H9 (cell line): Measurements from ENCODE around the gene CTIF. TPM values are rescaled to one million over a fixed set of nuclear protein-coding genes. Genes with fewer than 3 reads are reported as not detected.

Experiments
- DNase-seq: peaks from one replicate; pipeline ENCODE4 v3.0.0-alpha.2; 2017
- H2AFZ ChIP-seq: one replicate; pipeline ENCODE4 v1.6.1; 2013; ENCODE audit warnings: mild to moderate bottlenecking, low read length, control low read depth, moderate library complexity
- H2AK5ac ChIP-seq: 2 replicates; pipeline ENCODE4 v1.6.1; 2013; ENCODE audit warnings: low read length, control low read depth, mixed read lengths; ENCODE audit not compliant: insufficient read length
- H2BK120ac ChIP-seq: one replicate; pipeline ENCODE4 v1.6.1; 2013; ENCODE audit warnings: low read depth, mild to moderate bottlenecking, low read length, control low read depth, inconsistent platforms; ENCODE audit not compliant: poor library complexity, severe bottlenecking
- H2BK12ac ChIP-seq: 2 replicates; pipeline ENCODE4 v1.6.1; 2013; ENCODE audit warnings: low read length, control low read depth, mixed read lengths, low read depth; ENCODE audit not compliant: insufficient read length
- H2BK15ac ChIP-seq: 2 replicates; pipeline ENCODE4 v1.6.1; 2013; ENCODE audit warnings: low read depth, low read length, control low read depth
- H2BK20ac ChIP-seq: one replicate; pipeline ENCODE4 v1.6.1; 2013; ENCODE audit warnings: low read depth, mild to moderate bottlenecking, low read length, control low read depth, inconsistent platforms; ENCODE audit not compliant: poor library complexity, severe bottlenecking
- H2BK5ac ChIP-seq: 2 replicates; pipeline ENCODE4 v1.6.1; 2013; ENCODE audit warnings: low read length, control low read depth, mixed read lengths; ENCODE audit not compliant: insufficient read length
- H3K14ac ChIP-seq: 2 replicates; pipeline ENCODE4 v1.6.1; 2013; ENCODE audit warnings: low read length, control low read depth; ENCODE audit not compliant: insufficient read depth
- H3K18ac ChIP-seq: 2 replicates; pipeline ENCODE4 v1.6.1; 2013; ENCODE audit warnings: low read depth, mild to moderate bottlenecking, mixed read lengths, low read length, control low read depth; ENCODE audit not compliant: insufficient read length
- H3K23ac ChIP-seq: 2 replicates; pipeline ENCODE4 v1.6.1; 2013; ENCODE audit warnings: low read length, control low read depth, mixed read lengths, low read depth; ENCODE audit not compliant: insufficient read length
- H3K23me2 ChIP-seq: 2 replicates; pipeline ENCODE4 v1.6.1; 2013; ENCODE audit warnings: low read depth, mild to moderate bottlenecking, mixed read lengths, low read length, control low read depth; ENCODE audit not compliant: insufficient read length, poor library complexity, severe bottlenecking
- H3K27ac ChIP-seq: 2 replicates; pipeline ENCODE4 v1.5.1; 2013; ENCODE audit warnings: low read length, control low read depth, mixed read lengths, low read depth; ENCODE audit not compliant: insufficient read length
- H3K27me3 ChIP-seq: 2 replicates; pipeline ENCODE4 v1.6.1; 2013; ENCODE audit warnings: low read length, control low read depth, inconsistent platforms; ENCODE audit not compliant: insufficient read depth
- H3K4ac ChIP-seq: 2 replicates; pipeline ENCODE4 v1.6.1; 2013; ENCODE audit warnings: low read depth, mild to moderate bottlenecking, control low read depth, inconsistent platforms, low read length, moderate library complexity
- H3K4me1 ChIP-seq: 2 replicates; pipeline ENCODE4 v1.6.1; 2013; ENCODE audit warnings: low read length, control low read depth, inconsistent platforms; ENCODE audit not compliant: insufficient read depth
- H3K4me2 ChIP-seq: 2 replicates; pipeline ENCODE4 v1.6.1; 2013; ENCODE audit warnings: low read length, control low read depth, mixed read lengths; ENCODE audit not compliant: insufficient read length, insufficient read depth
- H3K56ac ChIP-seq: 2 replicates; pipeline ENCODE4 v1.6.1; 2013; ENCODE audit warnings: low read depth, mild to moderate bottlenecking, mixed read lengths, low read length, control low read depth; ENCODE audit not compliant: insufficient read length
- H3K79me1 ChIP-seq: 2 replicates; pipeline ENCODE4 v1.6.1; 2013; ENCODE audit warnings: low read depth, mild to moderate bottlenecking, moderate library complexity, low read length, control low read depth, inconsistent platforms; ENCODE audit not compliant: insufficient read depth, poor library complexity, severe bottlenecking
- H3K79me2 ChIP-seq: 2 replicates; pipeline ENCODE4 v1.6.1; 2013; ENCODE audit warnings: low read length, control low read depth, inconsistent platforms; ENCODE audit not compliant: insufficient read depth
- H3K9ac ChIP-seq: 2 replicates; pipeline ENCODE4 v1.6.1; 2013; ENCODE audit warnings: low read length, control low read depth, mixed read lengths; ENCODE audit not compliant: insufficient read length; ENCODE audit errors: extremely low read depth
- H3K9me3 ChIP-seq: one replicate; pipeline ENCODE4 v1.6.1; 2013; ENCODE audit warnings: low read depth, low read length, inconsistent platforms; ENCODE audit not compliant: control insufficient read depth
- H3T11ph ChIP-seq: one replicate; pipeline ENCODE4 v1.6.1; 2013; ENCODE audit warnings: mild to moderate bottlenecking, low read length, control low read depth, inconsistent platforms
- H4K20me1 ChIP-seq: one replicate; pipeline ENCODE4 v1.6.1; 2013; ENCODE audit not compliant: control insufficient read depth, insufficient read length, insufficient read depth
- H4K5ac ChIP-seq: 2 replicates; pipeline ENCODE4 v1.6.1; 2013; ENCODE audit warnings: low read depth, mild to moderate bottlenecking, mixed read lengths, low read length, control low read depth; ENCODE audit not compliant: insufficient read length
- H4K8ac ChIP-seq: replicated peaks from 2 replicates; pipeline ENCODE4 v1.6.1; 2013; ENCODE audit warnings: low read length, control low read depth, mixed read lengths, low read depth; ENCODE audit not compliant: insufficient read length
- H4K91ac ChIP-seq: 2 replicates; pipeline ENCODE4 v1.6.1; 2013; ENCODE audit warnings: low read depth, mild to moderate bottlenecking, moderate library complexity, mixed read lengths, low read length, control low read depth; ENCODE audit not compliant: insufficient read length
- H3K27ac Mint-ChIP-seq, 3 experiments: 2 replicates in 2 of 3; 3 replicates in 1 of 3; pipeline ENCODE4 v1.8.0; 2020 to 2021; ENCODE audit warnings: mixed read lengths in 3 of 3, mild to moderate bottlenecking in 1 of 3, moderate library complexity in 1 of 3
- H3K27me3 Mint-ChIP-seq: 2 replicates; pipeline ENCODE4 v1.8.0; 2021; ENCODE audit warnings: low read depth, mild to moderate bottlenecking, moderate library complexity, mixed read lengths
- H3K36me3 Mint-ChIP-seq, 3 experiments: 2 replicates in 2 of 3; 3 replicates in 1 of 3; pipeline ENCODE4 v1.8.0; 2020 to 2021; ENCODE audit warnings: low read depth in 3 of 3, mixed read lengths in 3 of 3; ENCODE audit not compliant: insufficient read depth in 1 of 3
- H3K4me1 Mint-ChIP-seq, 2 experiments: 2 replicates each; pipeline ENCODE4 v1.8.0; 2020; ENCODE audit warnings: mixed read lengths in 2 of 2
- H3K4me3 Mint-ChIP-seq, 2 experiments: 2 replicates in 1 of 2; 3 replicates in 1 of 2; pipeline ENCODE4 v1.8.0; 2020 to 2021; ENCODE audit warnings: mild to moderate bottlenecking in 2 of 2, mixed read lengths in 2 of 2, moderate library complexity in 1 of 2
- H3K9me3 Mint-ChIP-seq, 2 experiments: 2 replicates in 1 of 2; 3 replicates in 1 of 2; pipeline ENCODE4 v1.8.0; 2020; ENCODE audit warnings: mild to moderate bottlenecking in 2 of 2, mixed read lengths in 2 of 2, moderate library complexity in 1 of 2
- CTCF ChIP-seq: fragments of 200-600 bp; sonication (generic); conservative IDR thresholded peaks from 3 replicates; pipeline ENCODE4 v1.8.0; 2021; ENCODE audit warnings: antibody characterized with exemption, mild to moderate bottlenecking
- WGBS: extraction: QIAGEN DNeasy Blood & Tissue Kit; methylation state at CpG from one replicate; pipeline ENCODE4 v1.1.7; 2013; ENCODE audit warnings: missing lambda C conversion rate, low lambda C conversion rate, mixed read lengths; ENCODE audit not compliant: insufficient read length; ENCODE audit errors: extremely low coverage; 5-methylcytosine and 5-hydroxymethylcytosine counted together
- total RNA-seq: library from RNA; stranded (reverse); gene quantifications from 2 replicates; pipeline ENCODE4 v1.2.1, GENCODE V29; 2021

The CTIF gene
- total RNA-seq, 1 experiment from 2014 or later, result 15.8 TPM

- H3K4me1 ChIP-seq, result no peaks in the 10 kb centered on the region
- H3K18ac ChIP-seq, result no peak overlapping the region
- no peak overlapping the region for H4K5ac ChIP-seq
- H2BK20ac ChIP-seq, result no peak overlapping the region
- peak; percentile 15 for DNase-seq
- H3K27ac ChIP-seq, result no peak overlapping the region
- H3K4me2 ChIP-seq, result no peak overlapping the region
- no peaks in the 10 kb centered on the region for H3K23me2 ChIP-seq
- no peaks in the 10 kb centered on the region for H4K20me1 ChIP-seq
- H3K9me3 ChIP-seq, result no peaks in the 10 kb centered on the region
- peak overlapping the region in 1 of 3 experiments; percentile 80; a peak in 1 of 7 replicates for H3K27ac Mint-ChIP-seq
- H3K79me1 ChIP-seq, result no peaks in the 10 kb centered on the region
- H2BK15ac ChIP-seq, result no peak overlapping the region
- H3K14ac ChIP-seq, result no peak overlapping the region
- no peaks in the 10 kb centered on the region for H3K9me3 Mint-ChIP-seq
- H4K8ac ChIP-seq, result no peak overlapping the region
- H3K4ac ChIP-seq, result no peak overlapping the region
- no peak overlapping the region for H3K23ac ChIP-seq
- H3T11ph ChIP-seq, result no peak overlapping the region
- H3K36me3 Mint-ChIP-seq, result peaks cover 0 to 4% (median 2%) of the 10 kb centered on the region in 3 experiments; a peak in 3 of 7 replicates
- no CpG with 5 or more reads among the region's 11 CpGs for WGBS
- no peak overlapping the region for H2AFZ ChIP-seq
- no peaks in the 10 kb centered on the region for H3K79me2 ChIP-seq
- no peaks in the 10 kb centered on the region for H3K27me3 ChIP-seq
- H3K56ac ChIP-seq, result no peak overlapping the region
- no peak overlapping the region for H2BK12ac ChIP-seq
- H3K4me3 Mint-ChIP-seq, result no peak overlapping the region
- H4K91ac ChIP-seq, result no peak overlapping the region
- no peak overlapping the region for H2BK120ac ChIP-seq
- H3K27me3 Mint-ChIP-seq, result no peaks in the 10 kb centered on the region
- peaks cover 0 to 5% of the 10 kb centered on the region in 2 experiments; a peak in 1 of 4 replicates for H3K4me1 Mint-ChIP-seq
- no peak overlapping the region for H3K9ac ChIP-seq
- H2BK5ac ChIP-seq, result no peak overlapping the region
- H2AK5ac ChIP-seq, result no peak overlapping the region
- TF ChIP-seq CTCF, result no peak
Measured at GRCh38 chr18:48804856-48805610, 266.2 kb downstream of the CTIF start.
